ENCODE data around the gene HSP90AB1.

HSP90AB1 gene

GRCh38 chr6:44219053-44219814 lies 27.7 kb upstream of the HSP90AB1 start:
- TF ChIP-seq REST (IDR thresholded peaks at IDR 0.05; ENCODE audit: insufficient read depth in 1 of 2, low read depth in 2 of 2, low read length in 2 of 2) (no peak), SIN3A (IDR thresholded peaks at IDR 0.05; ENCODE audit: borderline replicate concordance, insufficient read depth, low read length) (no peak), FOXP2 (optimal IDR thresholded peaks at IDR 0.05; ENCODE audit: borderline replicate concordance, extremely low read depth, extremely low read length, insufficient read depth) (no peak)

DNA sequence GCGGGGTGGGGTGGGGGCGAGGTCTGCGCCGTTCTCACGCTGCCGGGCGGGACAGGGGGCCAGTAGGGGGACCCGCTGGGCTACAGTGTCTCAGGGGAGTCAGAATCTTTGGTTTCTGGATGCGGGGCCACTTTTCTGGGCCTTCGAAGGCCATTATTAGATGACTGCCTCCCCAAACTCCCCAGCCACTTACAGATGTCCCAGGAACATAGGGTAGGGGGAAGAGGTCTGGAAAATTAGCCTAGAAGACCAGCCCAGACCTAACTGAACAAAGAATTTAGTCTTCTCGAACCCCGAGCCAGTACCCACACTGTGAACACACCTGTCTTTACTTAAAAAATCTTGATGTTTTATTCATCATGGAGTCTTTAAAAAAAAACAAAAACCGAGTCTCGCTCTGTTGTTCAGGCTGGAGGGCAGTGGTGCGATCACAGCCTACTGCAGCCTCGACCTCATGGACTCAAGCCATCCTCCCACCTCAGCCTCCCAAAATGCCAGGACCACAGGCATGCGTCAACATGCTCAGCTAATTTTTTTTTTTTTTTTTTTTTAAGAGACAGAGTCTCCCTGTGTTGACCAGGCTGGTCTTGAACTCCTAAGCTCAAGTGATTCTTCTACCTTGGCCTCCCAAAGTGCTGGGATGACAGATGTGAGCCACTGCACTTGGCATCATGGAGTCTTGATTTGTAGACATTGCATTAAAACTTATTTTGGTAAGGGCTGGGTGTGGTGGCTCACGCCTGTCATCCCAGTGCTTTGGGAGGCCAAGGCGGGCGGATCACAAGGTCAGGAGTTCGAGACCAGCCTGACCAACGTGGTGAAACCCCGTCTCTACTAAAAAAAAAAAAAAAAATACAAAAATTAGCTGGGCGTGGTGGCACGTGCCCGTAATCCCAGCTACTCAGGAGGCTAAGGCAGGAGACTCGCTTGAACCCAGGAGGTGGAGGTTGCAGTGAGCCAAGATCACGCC lies 26.8 kb upstream of the HSP90AB1 start:
- TF ChIP-seq POLR2AphosphoS5 (IDR thresholded peaks at IDR 0.05; ENCODE audit: low read depth, low read length) = no peak
- no peak for TF ChIP-seq REST (IDR thresholded peaks at IDR 0.05; ENCODE audit: insufficient read depth in 1 of 2, low read depth in 2 of 2, low read length in 2 of 2)
- no peak for TF ChIP-seq FOXP2 (optimal IDR thresholded peaks at IDR 0.05; ENCODE audit: borderline replicate concordance, extremely low read depth, extremely low read length, insufficient read depth)
- TF ChIP-seq SIN3A (IDR thresholded peaks at IDR 0.05; ENCODE audit: borderline replicate concordance, insufficient read depth, low read length) = no peak
- TF ChIP-seq TAF1 (IDR thresholded peaks at IDR 0.05; ENCODE audit: borderline replicate concordance, insufficient read depth, low read length) = no peak

GRCh38 chr6:44220913-44221290 lies 26.0 kb upstream of the HSP90AB1 start:
- TF ChIP-seq REST (IDR thresholded peaks at IDR 0.05; ENCODE audit: insufficient read depth in 1 of 2, low read depth in 2 of 2, low read length in 2 of 2) (no peak), POLR2AphosphoS5 (IDR thresholded peaks at IDR 0.05; ENCODE audit: low read depth, low read length) (no peak), TAF1 (IDR thresholded peaks at IDR 0.05; ENCODE audit: borderline replicate concordance, insufficient read depth, low read length) (no peak), SIN3A (IDR thresholded peaks at IDR 0.05; ENCODE audit: borderline replicate concordance, insufficient read depth, low read length) (no peak)

DNA sequence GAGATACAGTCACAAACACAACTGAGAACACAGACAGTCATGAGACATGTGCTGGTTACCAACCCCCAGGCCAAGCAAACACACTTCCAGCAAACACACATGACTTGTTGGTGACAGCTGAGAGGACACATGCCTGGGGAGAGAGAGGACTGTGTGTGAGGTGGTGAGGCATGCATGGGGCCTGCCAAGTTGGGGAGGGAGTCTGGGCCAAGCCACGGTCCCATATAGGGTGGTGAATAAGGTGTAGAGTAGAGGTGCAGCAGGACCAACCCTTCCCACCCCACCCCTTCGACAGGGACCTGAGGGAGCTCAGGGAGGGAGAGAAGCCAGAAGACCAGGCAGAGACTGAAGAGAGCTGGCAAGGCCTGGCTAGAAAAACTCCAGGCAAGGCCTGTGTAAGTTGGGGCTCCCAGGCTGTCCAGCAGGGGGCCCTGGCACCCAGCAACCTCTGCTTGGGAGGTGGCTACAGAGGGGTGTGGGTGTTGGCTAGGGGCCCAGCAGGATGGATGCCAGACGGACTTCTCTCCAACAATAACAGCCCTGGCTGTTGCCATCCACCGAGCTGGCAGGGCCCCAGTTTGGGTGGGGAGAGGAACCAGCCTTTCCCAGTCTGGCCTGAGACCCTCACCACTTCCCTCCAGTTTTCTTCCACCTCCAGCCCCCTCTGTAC lies 25.5 kb upstream of the HSP90AB1 start:
- TF ChIP-seq TAF1 (IDR thresholded peaks at IDR 0.05; ENCODE audit: borderline replicate concordance, insufficient read depth, low read length) = no peak
- TF ChIP-seq FOXP2 (optimal IDR thresholded peaks at IDR 0.05; ENCODE audit: borderline replicate concordance, extremely low read depth, extremely low read length, insufficient read depth) = peak; percentile 24

GRCh38 chr6:44221961-44222335 lies 25.0 kb upstream of the HSP90AB1 start:
- TF ChIP-seq REST (IDR thresholded peaks at IDR 0.05; ENCODE audit: insufficient read depth in 1 of 2, low read depth in 2 of 2, low read length in 2 of 2) (no peak), SIN3A (IDR thresholded peaks at IDR 0.05; ENCODE audit: borderline replicate concordance, insufficient read depth, low read length) (no peak)
